HCT116 (cell line): ENCODE data around the gene TGM4. TPM values are rescaled to one million over a fixed set of nuclear protein-coding genes. Genes with fewer than 3 reads are reported as not detected.

Source experiments
- ATAC-seq: fragments of 200-7000 bp; cut with Tn5 transposase; 2 replicates; pipeline ENCODE4 v1.9.1; 2020; ENCODE audit warnings: mild to moderate bottlenecking, moderate library complexity
- BruUV-seq: library from RNA; stranded (reverse); fragments of 400-500 nt; replicated peaks from 2 replicates; lab custom pipeline; 2021; lab: Mats Ljungman, UMichigan
- CTCF ChIA-PET: fragments of 300-600 bp; sonication (Branson Sonifier 250); formaldehyde crosslinking; loops from one replicate; lab custom pipeline; 2021; ENCODE audit warnings: antibody characterized with exemption; lab: Charles Lee
- POLR2A ChIA-PET: fragments of 300-600, 350-600 bp; sonication (Branson Sonifier 250); formaldehyde crosslinking; loops from one replicate; lab custom pipeline; 2021; ENCODE audit warnings: antibody characterized with exemption; lab: Charles Lee
- RAD21 ChIA-PET, 2 experiments: fragments of 300-600 bp; sonication (Branson Sonifier 250); formaldehyde crosslinking; loops; one replicate each; lab custom pipeline; 2023; ENCODE audit warnings: low total read pairs in 2 of 2; ENCODE audit not compliant: uncharacterized antibody in 2 of 2, unreplicated experiment in 2 of 2, low non-redundant PET in 1 of 2; lab: Charles Lee
- DNase-seq: peaks from one replicate; pipeline ENCODE4 v3.0.0-alpha.2; 2010; ENCODE audit warnings: low read depth, low spot score
- H2AFZ ChIP-seq: fragments of 200-600 bp; shearing (Covaris generic), sonication (generic); 2 replicates; pipeline ENCODE4 v1.6.1; 2017; ENCODE audit warnings: low read depth, mixed run types, mixed read lengths, antibody characterized with exemption, low read length; ENCODE audit not compliant: poor library complexity, severe bottlenecking
- H3K27ac ChIP-seq: 2 replicates; pipeline ENCODE4 v1.5.1; 2012; ENCODE audit warnings: low read depth, low read length
- H3K27me3 ChIP-seq: fragments of 200-600 bp; sonication (generic); 2 replicates; pipeline ENCODE4 v1.6.1; 2016; ENCODE audit warnings: mixed run types, low read length, mixed read lengths; ENCODE audit not compliant: insufficient read depth
- H3K36me3 ChIP-seq, 2 experiments: fragments of 200-500 bp in 1 of 2; fragments of 200-600 bp in 1 of 2; sonication (Bioruptor generic) in 1 of 2; sonication (generic) in 1 of 2; 2 replicates each; pipeline versions ENCODE4 v1.5.1 to v1.6.1; 2014 to 2016; ENCODE audit warnings: low read length in 2 of 2, inconsistent platforms in 1 of 2, mixed read lengths in 1 of 2, mixed run types in 1 of 2; ENCODE audit not compliant: insufficient read depth in 2 of 2, control insufficient read depth in 1 of 2
- H3K4me1 ChIP-seq, 2 experiments: fragments of 200-600 bp in 1 of 2; sonication (generic) in 1 of 2; 2 replicates each; pipeline versions ENCODE4 v1.5.1 to v1.6.1; 2012 to 2017; ENCODE audit warnings: low read length in 2 of 2, inconsistent platforms in 1 of 2, mild to moderate bottlenecking in 1 of 2, mixed read lengths in 1 of 2, mixed run types in 1 of 2, moderate library complexity in 1 of 2; ENCODE audit not compliant: insufficient read depth in 2 of 2, control insufficient read depth in 1 of 2
- H3K4me2 ChIP-seq: fragments of 200-600 bp; sonication (generic); 2 replicates; pipeline ENCODE4 v1.6.1; 2017; ENCODE audit warnings: mixed run types, low read length, mixed read lengths
- H3K4me3 ChIP-seq, 2 experiments: fragments of 200-600 bp in 1 of 2; sonication (generic) in 1 of 2; replicated peaks in 1 of 2; 2 replicates each; pipeline ENCODE4 v1.5.1; 2011 to 2016; ENCODE audit warnings: low read length in 2 of 2, control low read depth in 1 of 2, low read depth in 1 of 2, mild to moderate bottlenecking in 1 of 2, mixed read lengths in 1 of 2, mixed run types in 1 of 2
- H3K79me2 ChIP-seq: fragments of 200-600 bp; sonication (generic); 2 replicates; pipeline ENCODE4 v1.6.1; 2017; ENCODE audit warnings: mild to moderate bottlenecking, mixed run types, low read length, moderate library complexity, mixed read lengths; ENCODE audit not compliant: insufficient read depth
- H3K9ac ChIP-seq: fragments of 200-600 bp; sonication (generic); 2 replicates; pipeline ENCODE4 v1.6.1; 2016; ENCODE audit warnings: low read length, mixed read lengths
- H3K9me2 ChIP-seq: fragments of 200-600 bp; sonication (generic), shearing (Covaris generic); 2 replicates; pipeline ENCODE4 v1.6.1; 2017; ENCODE audit warnings: mixed run types, mild to moderate bottlenecking, moderate library complexity; ENCODE audit not compliant: insufficient read depth
- H3K9me3 ChIP-seq, 2 experiments: fragments of 200-500 bp in 1 of 2; fragments of 200-600 bp in 1 of 2; sonication (Bioruptor generic) in 1 of 2; sonication (generic) in 1 of 2; 2 replicates each; pipeline ENCODE4 v1.6.1; 2014 to 2017; ENCODE audit warnings: low read length in 2 of 2, mixed read lengths in 2 of 2, inconsistent platforms in 1 of 2, low read depth in 1 of 2, mild to moderate bottlenecking in 1 of 2, mixed run types in 1 of 2, moderate library complexity in 1 of 2; ENCODE audit not compliant: control insufficient read depth in 1 of 2, insufficient read depth in 1 of 2
- H4K20me1 ChIP-seq: fragments of 200-600 bp; sonication (generic), shearing (Covaris generic); 2 replicates; pipeline ENCODE4 v1.6.1; 2017; ENCODE audit warnings: mixed run types, mild to moderate bottlenecking, moderate library complexity; ENCODE audit not compliant: insufficient read depth
- CBX3 ChIP-seq: IDR thresholded peaks from 2 replicates; pipeline ENCODE4 v1.6.1; 2012; ENCODE audit warnings: low read depth
- ELF1 ChIP-seq: IDR thresholded peaks from 2 replicates; pipeline ENCODE4 v1.6.1; 2012; ENCODE audit warnings: low read depth, borderline replicate concordance
- EZH2 ChIP-seq: fragments of 200-600 bp; sonication (generic); IDR thresholded peaks from 2 replicates; pipeline ENCODE4 v1.6.1; 2017; ENCODE audit warnings: antibody characterized with exemption, mixed run types
- FOSL1 ChIP-seq: IDR thresholded peaks from 2 replicates; pipeline ENCODE4 v1.6.1; 2012; ENCODE audit warnings: low read depth
- MAX ChIP-seq: IDR thresholded peaks from 2 replicates; pipeline ENCODE4 v1.6.1; 2012
- RAD21 ChIP-seq: IDR thresholded peaks from 2 replicates; pipeline ENCODE4 v1.6.1; 2012; ENCODE audit warnings: low read depth, mild to moderate bottlenecking
- SP1 ChIP-seq: IDR thresholded peaks from 2 replicates; pipeline ENCODE4 v1.6.1; 2012; ENCODE audit warnings: low read depth
- YY1 ChIP-seq: IDR thresholded peaks from 2 replicates; pipeline ENCODE4 v1.6.1; 2011; ENCODE audit warnings: low read length, low read depth, moderate library complexity, mild to moderate bottlenecking; ENCODE audit not compliant: insufficient replicate concordance; ENCODE audit errors: extremely low read depth
- intact Hi-C: fragments of 100-400 bp; cut with micrococcal nuclease; formaldehyde crosslinking; loops from 2 replicates; pipeline ENCODE4 v1.10.0; 2022
- total RNA-seq: library from RNA; stranded (reverse); gene quantifications from one replicate; pipeline ENCODE4 v1.2.1, GENCODE V29; 2021; ENCODE audit not compliant: unreplicated experiment
- TF ChIP-seq, protein P1 (sequence below): IDR thresholded peaks from 2 replicates; pipeline ENCODE4 v1.6.1; 2012; ENCODE audit warnings: low read depth

Gene TGM4
- total RNA-seq, 1 experiment from 2014 or later: not detected

GRCh38 chr3:44827196-44827595, 47.2 kb upstream of the TGM4 start:
- H4K20me1 ChIP-seq: no peaks in the 10 kb centered on the region
- ATAC-seq: no peak
- H2AFZ ChIP-seq: no peak overlapping the region
- no peak overlapping the region for H3K4me2 ChIP-seq
- no peaks in the 10 kb centered on the region for H3K9me2 ChIP-seq
- H3K27me3 ChIP-seq: no peaks in the 10 kb centered on the region
- CTCF ChIA-PET: no interaction called here
- H3K79me2 ChIP-seq: no peaks in the 10 kb centered on the region
- intact Hi-C loops: no loop called here
- TF ChIP-seq CBX3 (no peak), EZH2 (no peak), MAX (no peak)
- TF ChIP-seq, protein P1, sequence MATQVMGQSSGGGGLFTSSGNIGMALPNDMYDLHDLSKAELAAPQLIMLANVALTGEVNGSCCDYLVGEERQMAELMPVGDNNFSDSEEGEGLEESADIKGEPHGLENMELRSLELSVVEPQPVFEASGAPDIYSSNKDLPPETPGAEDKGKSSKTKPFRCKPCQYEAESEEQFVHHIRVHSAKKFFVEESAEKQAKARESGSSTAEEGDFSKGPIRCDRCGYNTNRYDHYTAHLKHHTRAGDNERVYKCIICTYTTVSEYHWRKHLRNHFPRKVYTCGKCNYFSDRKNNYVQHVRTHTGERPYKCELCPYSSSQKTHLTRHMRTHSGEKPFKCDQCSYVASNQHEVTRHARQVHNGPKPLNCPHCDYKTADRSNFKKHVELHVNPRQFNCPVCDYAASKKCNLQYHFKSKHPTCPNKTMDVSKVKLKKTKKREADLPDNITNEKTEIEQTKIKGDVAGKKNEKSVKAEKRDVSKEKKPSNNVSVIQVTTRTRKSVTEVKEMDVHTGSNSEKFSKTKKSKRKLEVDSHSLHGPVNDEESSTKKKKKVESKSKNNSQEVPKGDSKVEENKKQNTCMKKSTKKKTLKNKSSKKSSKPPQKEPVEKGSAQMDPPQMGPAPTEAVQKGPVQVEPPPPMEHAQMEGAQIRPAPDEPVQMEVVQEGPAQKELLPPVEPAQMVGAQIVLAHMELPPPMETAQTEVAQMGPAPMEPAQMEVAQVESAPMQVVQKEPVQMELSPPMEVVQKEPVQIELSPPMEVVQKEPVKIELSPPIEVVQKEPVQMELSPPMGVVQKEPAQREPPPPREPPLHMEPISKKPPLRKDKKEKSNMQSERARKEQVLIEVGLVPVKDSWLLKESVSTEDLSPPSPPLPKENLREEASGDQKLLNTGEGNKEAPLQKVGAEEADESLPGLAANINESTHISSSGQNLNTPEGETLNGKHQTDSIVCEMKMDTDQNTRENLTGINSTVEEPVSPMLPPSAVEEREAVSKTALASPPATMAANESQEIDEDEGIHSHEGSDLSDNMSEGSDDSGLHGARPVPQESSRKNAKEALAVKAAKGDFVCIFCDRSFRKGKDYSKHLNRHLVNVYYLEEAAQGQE: no peak
- H3K4me1 ChIP-seq: no peaks in the 10 kb centered on the region
- no TSS peak for BruUV-seq
- H3K9ac ChIP-seq: no peak overlapping the region
- peaks cover 23 to 29% of the 10 kb centered on the region in 2 experiments for H3K36me3 ChIP-seq
- no peak overlapping the region for H3K4me3 ChIP-seq
- H3K9me3 ChIP-seq: no peaks in the 10 kb centered on the region
- RAD21 ChIA-PET: no interaction called here
- no peak for DNase-seq
- POLR2A ChIA-PET: no interaction called here
- no peak overlapping the region for H3K27ac ChIP-seq

DNA sequence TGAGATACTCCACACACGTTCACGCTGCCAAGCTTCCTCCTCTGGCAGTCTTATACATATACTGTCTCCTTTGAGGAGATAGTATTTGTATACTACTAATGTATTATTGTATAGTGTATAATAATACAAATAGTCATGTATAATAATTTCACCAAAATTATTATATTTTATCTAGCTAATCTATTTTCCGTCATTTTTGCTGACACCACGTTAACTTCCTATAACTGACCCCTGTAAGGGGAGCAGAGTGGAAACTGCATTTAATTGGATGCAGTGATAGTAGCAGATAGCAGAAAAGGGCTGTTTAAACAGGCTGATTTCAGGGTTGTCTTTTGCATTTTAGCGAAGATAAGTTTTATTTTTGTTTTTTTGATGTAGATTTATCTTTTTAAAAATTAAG, 43.2 kb upstream of the TGM4 start:
- intact Hi-C loops: no loop called here
- H4K20me1 ChIP-seq: no peaks in the 10 kb centered on the region
- H3K4me3 ChIP-seq: no peak overlapping the region
- DNase-seq: no peak
- BruUV-seq: no TSS peak
- CTCF ChIA-PET: no interaction called here
- no peak for TF ChIP-seq YY1
- TF ChIP-seq RAD21: no peak
- TF ChIP-seq SP1: no peak
- no peak for TF ChIP-seq ELF1
- no peak for TF ChIP-seq FOSL1
- H3K4me1 ChIP-seq: no peaks in the 10 kb centered on the region
- no peak for ATAC-seq
- H3K79me2 ChIP-seq: no peaks in the 10 kb centered on the region
- H2AFZ ChIP-seq: no peak overlapping the region
- no peak overlapping the region for H3K4me2 ChIP-seq
- H3K9me3 ChIP-seq: no peaks in the 10 kb centered on the region
- RAD21 ChIA-PET: no interaction called here
- POLR2A ChIA-PET: no interaction called here
- no peaks in the 10 kb centered on the region for H3K9me2 ChIP-seq
- H3K27ac ChIP-seq: no peak overlapping the region
- H3K9ac ChIP-seq: no peak overlapping the region
- peaks cover 26 to 36% of the 10 kb centered on the region in 2 experiments for H3K36me3 ChIP-seq
- H3K27me3 ChIP-seq: no peaks in the 10 kb centered on the region
